ENCODE data around the gene LRRIQ1. TPM values are rescaled to one million over a fixed set of nuclear protein-coding genes. Genes with fewer than 3 reads are reported as not detected.
A peak's percentile ranks its signal among the peaks of the same experiment; 100 is the strongest.
"Not testable (repeated sequence)": the region's sequence is repeated elsewhere in the genome, so short reads cannot be mapped to it uniquely, and the experiment has no call there.

The LRRIQ1 gene
- total RNA-seq, 1 donor from 2014 or later = under 0.01 TPM

- DNase-seq (ENCODE audit: low read depth in 2 of 2) = no peak
Observed at GRCh38 chr12:85183855-85184254, 147.7 kb downstream of the LRRIQ1 start.

- no peak for DNase-seq (ENCODE audit: low read depth in 2 of 2)
Observed at GRCh38 chr12:85186236-85186635, 150.1 kb downstream of the LRRIQ1 start.

GRCh38 chr12:85188619-85189018, 152.5 kb downstream of the LRRIQ1 start:
- DNase-seq (ENCODE audit: low read depth in 2 of 2) = no peak

- no peak for DNase-seq (ENCODE audit: low read depth in 2 of 2)
Observed at GRCh38 chr12:85190728-85191127, 154.6 kb downstream of the LRRIQ1 start.

GRCh38 chr12:85203809-85204208, 167.7 kb downstream of the LRRIQ1 start:
- not testable (repeated sequence) for DNase-seq (ENCODE audit: low read depth in 2 of 2)

- DNase-seq (ENCODE audit: low read depth in 2 of 2) = no peak
Observed at GRCh38 chr12:85206543-85206942, 170.4 kb downstream of the LRRIQ1 start.

GRCh38 chr12:85224339-85224738, 188.2 kb downstream of the LRRIQ1 start:
- DNase-seq (ENCODE audit: low read depth in 2 of 2) = not testable (repeated sequence)

- no peak for DNase-seq (ENCODE audit: low read depth in 2 of 2)
Observed at GRCh38 chr12:85225501-85225900, 189.3 kb downstream of the LRRIQ1 start.

- no peak for DNase-seq (ENCODE audit: low read depth in 2 of 2)
Observed at GRCh38 chr12:85237327-85237726, 201.2 kb downstream of the LRRIQ1 start.

- no peak for DNase-seq (ENCODE audit: low read depth in 2 of 2)
Observed at GRCh38 chr12:85244561-85244960, 208.4 kb downstream of the LRRIQ1 start.

- DNase-seq (ENCODE audit: low read depth in 2 of 2) = no peak
Observed at GRCh38 chr12:85253853-85254252, 217.7 kb downstream of the LRRIQ1 start.

GRCh38 chr12:85257671-85258070, 221.5 kb downstream of the LRRIQ1 start:
- DNase-seq (ENCODE audit: low read depth in 2 of 2) = no peak

GRCh38 chr12:85260447-85260846, 224.3 kb downstream of the LRRIQ1 start:
- DNase-seq (ENCODE audit: low read depth in 2 of 2) = no peak

- DNase-seq (ENCODE audit: low read depth in 2 of 2) = no peak
Observed at GRCh38 chr12:85260896-85261295, 224.7 kb downstream of the LRRIQ1 start.

- no peak for DNase-seq (ENCODE audit: low read depth in 2 of 2)
Observed at GRCh38 chr12:85266356-85266755, 230.2 kb downstream of the LRRIQ1 start.

- no peak for DNase-seq (ENCODE audit: low read depth in 2 of 2)
Observed at GRCh38 chr12:85273381-85274314, 237.5 kb downstream of the LRRIQ1 start.

GRCh38 chr12:85274315-85274651, 238.1 kb downstream of the LRRIQ1 start:
- DNase-seq (ENCODE audit: low read depth in 2 of 2) = no peak

- DNase-seq (ENCODE audit: low read depth in 2 of 2) = peak in 1 of 2 donors; percentile 26
Observed at GRCh38 chr12:85275374-85275773, 239.2 kb downstream of the LRRIQ1 start.

GRCh38 chr12:85277191-85277590, 241.0 kb downstream of the LRRIQ1 start:
- DNase-seq (ENCODE audit: low read depth in 2 of 2) = no peak

- DNase-seq (ENCODE audit: low read depth in 2 of 2) = no peak
Observed at GRCh38 chr12:85277900-85278597, 241.9 kb downstream of the LRRIQ1 start.

GRCh38 chr12:85278598-85279448, 242.7 kb downstream of the LRRIQ1 start:
- peak in 1 of 2 donors; percentile 10 for DNase-seq (ENCODE audit: low read depth in 2 of 2)
